DMS153 (cell line): ENCODE results near the gene EIF4G3.
"Not testable (repeated sequence)": the region's sequence is repeated elsewhere in the genome, so short reads cannot be mapped to it uniquely, and the experiment has no call there.

ENCODE experiments used
- DNase-seq: peaks from one replicate; lab custom pipeline; 2025; lab: John Stamatoyannopoulos, UW

The EIF4G3 gene

GRCh38 chr1:21149855-21150432 lies 26.8 kb downstream of the EIF4G3 start:
- no peak for DNase-seq

GRCh38 chr1:21149430-21149854 lies 27.3 kb downstream of the EIF4G3 start:
- peak; percentile 91 for DNase-seq

- no peak for DNase-seq
Observed at GRCh38 chr1:21143752-21144151, 32.9 kb downstream of the EIF4G3 start.

- no peak for DNase-seq
Observed at GRCh38 chr1:21143138-21143537, 33.6 kb downstream of the EIF4G3 start.

- DNase-seq, result no peak
Observed at GRCh38 chr1:21141030-21141429, 35.7 kb downstream of the EIF4G3 start.

- DNase-seq, result peak; percentile 15
Observed at GRCh38 chr1:21139601-21140000, 37.1 kb downstream of the EIF4G3 start.

- not testable (repeated sequence) for DNase-seq
Observed at GRCh38 chr1:21136344-21136743, 40.4 kb downstream of the EIF4G3 start.

- DNase-seq, result no peak
Observed at GRCh38 chr1:21131200-21131599, 45.5 kb downstream of the EIF4G3 start.

- no peak for DNase-seq
Observed at GRCh38 chr1:21129407-21129806, 47.3 kb downstream of the EIF4G3 start.

GRCh38 chr1:21126324-21126723 lies 50.4 kb downstream of the EIF4G3 start:
- peak; percentile 55 for DNase-seq

- DNase-seq, result no peak
Observed at GRCh38 chr1:21124846-21125245, 51.9 kb downstream of the EIF4G3 start.

- no peak for DNase-seq
Observed at GRCh38 chr1:21123287-21123948, 53.3 kb downstream of the EIF4G3 start.

GRCh38 chr1:21121764-21122471 lies 54.8 kb downstream of the EIF4G3 start:
- no peak for DNase-seq

- DNase-seq, result no peak
Observed at GRCh38 chr1:21118167-21118566, 58.5 kb downstream of the EIF4G3 start.

GRCh38 chr1:21117597-21118001 lies 59.1 kb downstream of the EIF4G3 start:
- DNase-seq, result no peak

- DNase-seq, result no peak
Observed at GRCh38 chr1:21117159-21117558, 59.5 kb downstream of the EIF4G3 start.

GRCh38 chr1:21115098-21115760 lies 61.5 kb downstream of the EIF4G3 start:
- DNase-seq, result no peak

GRCh38 chr1:21114431-21114830 lies 62.3 kb downstream of the EIF4G3 start:
- DNase-seq, result no peak

GRCh38 chr1:21110163-21110562 lies 66.5 kb downstream of the EIF4G3 start:
- DNase-seq, result no peak

GRCh38 chr1:21106709-21107108 lies 70.0 kb downstream of the EIF4G3 start:
- no peak for DNase-seq

- DNase-seq, result no peak
Observed at GRCh38 chr1:21106238-21106637, 70.5 kb downstream of the EIF4G3 start.

- no peak for DNase-seq
Observed at GRCh38 chr1:21105807-21106206, 70.9 kb downstream of the EIF4G3 start.

GRCh38 chr1:21104683-21105082 lies 72.0 kb downstream of the EIF4G3 start:
- DNase-seq, result no peak
